HepG2 (cell line): ENCODE measurements around the gene NPHS1. TPM values are rescaled to one million over a fixed set of nuclear protein-coding genes. Genes with fewer than 3 reads are reported as not detected.
A peak's percentile ranks its signal among the peaks of the same experiment; 100 is the strongest.

Experiments
- ARID2 ChIP-seq: sonication (generic); formaldehyde crosslinking; IDR thresholded peaks from 2 replicates; pipeline ENCODE4 v1.8.1; 2022; ENCODE audit warnings: mild to moderate bottlenecking, missing genetic modification reagents, borderline replicate concordance
- CC2D1A ChIP-seq: sonication (generic); formaldehyde crosslinking; IDR thresholded peaks from 2 replicates; pipeline ENCODE4 v1.8.1; 2023; ENCODE audit warnings: mild to moderate bottlenecking, missing genetic modification reagents
- ETS1 ChIP-seq: sonication (generic); formaldehyde crosslinking; IDR thresholded peaks from 2 replicates; pipeline ENCODE4 v1.4.0; 2020; ENCODE audit warnings: missing genetic modification reagents
- GRHL1 ChIP-seq: sonication (generic); formaldehyde crosslinking; conservative IDR thresholded peaks from 2 replicates; pipeline ENCODE4 v1.8.0; 2022; ENCODE audit warnings: missing genetic modification reagents
- MEF2D ChIP-seq: sonication (generic); formaldehyde crosslinking; IDR thresholded peaks from 2 replicates; pipeline ENCODE4 v1.5.1; 2020; ENCODE audit warnings: mild to moderate bottlenecking, missing genetic modification reagents
- MNT ChIP-seq: fragments of 450-650 bp; IDR thresholded peaks from 2 replicates; pipeline ENCODE4 v1.6.1; 2016
- NFKB2 ChIP-seq: sonication (generic); formaldehyde crosslinking; IDR thresholded peaks from 2 replicates; pipeline ENCODE4 v1.4.0; 2020; ENCODE audit warnings: missing genetic modification reagents, borderline replicate concordance
- NFYC ChIP-seq: IDR thresholded peaks from 2 replicates; pipeline ENCODE4 v1.6.1; 2016; ENCODE audit warnings: missing genetic modification reagents, missing compliant biosample characterization
- SAFB2 ChIP-seq: sonication (generic); formaldehyde crosslinking; IDR thresholded peaks from 2 replicates; pipeline ENCODE4 v1.5.1; 2020; ENCODE audit warnings: missing genetic modification reagents, low read depth, mild to moderate bottlenecking, borderline replicate concordance
- SMARCE1 ChIP-seq: fragments of 450-650 bp; IDR thresholded peaks from 2 replicates; pipeline ENCODE4 v1.6.1; 2017; ENCODE audit warnings: borderline replicate concordance
- ZNF101 ChIP-seq: sonication (generic); formaldehyde crosslinking; IDR thresholded peaks from 2 replicates; pipeline ENCODE4 v1.4.0; 2020; ENCODE audit warnings: mild to moderate bottlenecking, low read depth, missing genetic modification reagents, borderline replicate concordance
- ZNF225 ChIP-seq: sonication (generic); formaldehyde crosslinking; IDR thresholded peaks from 2 replicates; pipeline ENCODE4 v1.4.0; 2020; ENCODE audit warnings: mild to moderate bottlenecking, missing genetic modification reagents
- ZNF292 ChIP-seq: sonication (generic); formaldehyde crosslinking; IDR thresholded peaks from 2 replicates; pipeline ENCODE4 v1.8.1; 2022; ENCODE audit warnings: mild to moderate bottlenecking, low read depth, missing genetic modification reagents, borderline replicate concordance
- ZNF512B ChIP-seq: sonication (generic); formaldehyde crosslinking; IDR thresholded peaks from 2 replicates; pipeline ENCODE4 v1.5.1; 2020; ENCODE audit warnings: missing genetic modification reagents, mild to moderate bottlenecking, borderline replicate concordance
- ZNF687 ChIP-seq: sonication (generic); formaldehyde crosslinking; IDR thresholded peaks from 2 replicates; pipeline ENCODE4 v1.5.1; 2020; ENCODE audit warnings: mild to moderate bottlenecking, missing genetic modification reagents, moderate library complexity
- polyA plus RNA-seq, 8 experiments: library from polyadenylated mRNA; depleted of rRNA in 3 of 8; stranded (reverse) in 7 of 8; unstranded in 1 of 8; fragments of >200 nt; fragmentation: Illumina TruSeq in 4 of 8; extraction: Trizol in 4 of 8; gene quantifications; 2 replicates each; pipeline versions ENCODE4 v1.2.1 to v1.2.3, GENCODE V29; 2011 to 2016; ENCODE audit warnings: low read depth in 4 of 8, missing spikeins in 1 of 8, mixed read lengths in 1 of 8; ENCODE audit not compliant: insufficient read depth in 1 of 8
- total RNA-seq, 5 experiments: library from RNA; depleted of rRNA; stranded (reverse); fragments of >200 nt; fragmentation: Illumina TruSeq; extraction: Trizol; gene quantifications; 2 replicates each; pipeline ENCODE4 v1.2.3, GENCODE V29; 2016; ENCODE audit warnings: low read depth in 1 of 5

NPHS1 gene
- total and polyA plus RNA-seq, 2 of the 13 experiments (the other 11 are each of a cell fraction or from before 2014, with no cell fraction given) = not detected

GRCh38 chr19:35828692-35829301, 23.5 kb downstream of the NPHS1 start (continued):
- no peak for TF ChIP-seq ZNF512B (CRISPR knock-in tag)
- TF ChIP-seq ARID2 (CRISPR knock-in tag) = no peak
- TF ChIP-seq MNT = peak; percentile 39
- peak; percentile 48 for TF ChIP-seq NFYC (CRISPR knock-in tag)
- TF ChIP-seq ZNF225 (CRISPR knock-in tag) = peak; percentile 85; the same call in 1 of the 2 replicates
- no peak for TF ChIP-seq CC2D1A (CRISPR knock-in tag)
- no peak for TF ChIP-seq ZNF101
- peak; percentile 23; the same call in 1 of the 2 replicates for TF ChIP-seq ZNF292 (CRISPR knock-in tag)
- no peak for TF ChIP-seq SMARCE1
- TF ChIP-seq GRHL1 (CRISPR knock-in tag) = no peak; the same call in 1 of the 2 replicates
- peak; percentile 92 for TF ChIP-seq NFKB2 (CRISPR knock-in tag)
- TF ChIP-seq ETS1 = peak; percentile 94
- TF ChIP-seq ZNF687 (CRISPR knock-in tag) = 0 out of 2 replicates have a peak, but pooled peaks have one; percentile 27
- TF ChIP-seq SAFB2 = 0 out of 2 replicates have a peak, but pooled peaks have one; percentile 73
- TF ChIP-seq MEF2D (CRISPR knock-in tag) = peak; percentile 92
